Measurements from ENCODE around the gene MRPL34.

DNA sequence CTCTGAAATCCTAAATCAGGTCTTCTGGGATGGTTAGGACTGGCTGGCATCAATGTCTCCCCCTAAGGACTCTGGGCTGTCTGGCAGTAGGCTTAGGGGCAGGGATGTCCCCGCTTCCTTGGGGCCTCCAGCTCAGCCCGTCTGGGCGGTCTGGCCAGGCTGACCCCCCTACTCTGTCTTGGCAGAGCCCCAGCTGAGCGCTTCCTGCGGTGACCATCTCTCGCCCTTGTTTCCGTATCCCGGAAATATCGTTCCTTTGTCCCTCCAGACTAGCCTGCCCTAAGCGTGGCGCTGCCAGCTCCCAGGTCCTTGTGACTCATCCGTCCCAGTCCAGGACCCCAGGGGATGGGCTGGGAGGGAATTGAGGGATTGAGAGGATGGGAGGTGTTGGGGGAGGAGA, 43.0 kb downstream of the MRPL34 start:
- TF ChIP-seq, protein P1, sequence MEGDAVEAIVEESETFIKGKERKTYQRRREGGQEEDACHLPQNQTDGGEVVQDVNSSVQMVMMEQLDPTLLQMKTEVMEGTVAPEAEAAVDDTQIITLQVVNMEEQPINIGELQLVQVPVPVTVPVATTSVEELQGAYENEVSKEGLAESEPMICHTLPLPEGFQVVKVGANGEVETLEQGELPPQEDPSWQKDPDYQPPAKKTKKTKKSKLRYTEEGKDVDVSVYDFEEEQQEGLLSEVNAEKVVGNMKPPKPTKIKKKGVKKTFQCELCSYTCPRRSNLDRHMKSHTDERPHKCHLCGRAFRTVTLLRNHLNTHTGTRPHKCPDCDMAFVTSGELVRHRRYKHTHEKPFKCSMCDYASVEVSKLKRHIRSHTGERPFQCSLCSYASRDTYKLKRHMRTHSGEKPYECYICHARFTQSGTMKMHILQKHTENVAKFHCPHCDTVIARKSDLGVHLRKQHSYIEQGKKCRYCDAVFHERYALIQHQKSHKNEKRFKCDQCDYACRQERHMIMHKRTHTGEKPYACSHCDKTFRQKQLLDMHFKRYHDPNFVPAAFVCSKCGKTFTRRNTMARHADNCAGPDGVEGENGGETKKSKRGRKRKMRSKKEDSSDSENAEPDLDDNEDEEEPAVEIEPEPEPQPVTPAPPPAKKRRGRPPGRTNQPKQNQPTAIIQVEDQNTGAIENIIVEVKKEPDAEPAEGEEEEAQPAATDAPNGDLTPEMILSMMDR (conservative IDR thresholded peaks at IDR 0.05 in 1 of 2, IDR thresholded peaks at IDR 0.05 in 1 of 2; ENCODE audit: low read depth in 1 of 2, low read length in 2 of 2) = no peak
- no peak for TF ChIP-seq EZH2 (IDR thresholded peaks at IDR 0.05; ENCODE audit: low read length, missing control alignments)
